Middle frontal gyrus (tissue), 1 donor: ENCODE measurements around the gene CHST8.
"Not testable (repeated sequence)": the region's sequence is repeated elsewhere in the genome, so short reads cannot be mapped to it uniquely, and the experiment has no call there.

Experiments
- DNase-seq: peaks from one replicate; pipeline ENCODE4 v3.0.0-alpha.2; 2015; ENCODE audit warnings: low spot score; ENCODE audit errors: extremely low spot score

Gene CHST8

DNA sequence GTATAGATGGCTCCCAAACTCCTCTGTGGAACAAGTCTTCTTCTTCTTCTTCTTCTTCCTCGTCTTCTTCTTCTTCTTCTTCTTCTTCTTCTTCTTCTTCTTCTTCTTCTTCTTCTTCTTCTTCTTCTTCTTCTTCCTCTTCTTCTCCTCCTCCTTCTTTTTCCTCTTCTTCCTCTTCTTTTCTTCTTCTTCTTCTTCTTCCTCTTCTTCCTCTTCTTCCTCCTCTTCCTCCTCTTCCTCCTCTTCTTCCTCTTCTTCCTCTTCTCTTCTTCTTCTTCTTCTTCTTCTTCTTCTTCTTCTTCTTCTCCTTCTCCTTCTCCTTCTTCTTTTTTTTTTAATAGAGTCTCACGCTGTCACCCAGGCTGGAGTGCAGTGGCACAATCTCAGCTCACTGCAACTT, 3.4 kb upstream of the CHST8 start:
- DNase-seq, result not testable (repeated sequence)

DNA sequence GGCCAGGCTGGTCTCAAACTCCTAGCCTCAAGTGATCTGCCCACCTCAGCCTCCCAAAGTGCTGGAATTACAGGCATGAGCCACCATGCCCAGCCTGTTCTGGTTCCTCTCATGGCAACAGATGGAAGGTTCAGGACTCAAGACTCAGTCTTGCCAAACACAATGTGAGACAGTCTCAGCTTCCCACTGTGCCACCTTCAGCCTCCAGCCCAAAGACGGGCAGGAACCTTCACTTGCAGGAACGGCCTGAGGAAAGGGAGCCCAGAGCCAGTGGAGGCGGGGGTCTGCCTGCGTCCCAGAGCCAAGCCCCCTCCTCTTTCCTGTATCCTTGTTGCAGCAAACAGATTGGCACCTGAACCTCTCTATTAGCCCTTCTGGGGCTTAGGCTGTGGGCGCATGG, 2.9 kb upstream of the CHST8 start:
- DNase-seq, result no peak

DNA sequence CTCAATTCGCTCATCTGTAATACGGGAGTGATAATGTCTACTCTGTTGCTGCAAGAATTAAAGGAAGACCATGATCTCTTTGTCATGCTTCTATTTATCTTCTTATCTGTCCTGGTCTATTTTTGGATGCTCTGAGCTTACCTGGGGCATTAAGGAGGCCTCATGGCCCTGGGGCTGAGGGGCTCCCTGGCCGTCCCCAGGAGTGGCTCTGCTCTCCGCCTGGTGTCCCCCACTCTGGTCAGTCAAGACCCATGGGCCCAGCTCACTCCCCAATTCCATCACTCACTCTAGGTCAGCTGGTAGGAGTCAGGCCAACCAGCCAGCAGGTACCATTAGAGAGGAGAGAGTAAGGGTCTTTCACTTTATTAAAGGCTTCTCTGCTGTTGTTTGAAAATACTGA, 1.1 kb upstream of the CHST8 start:
- DNase-seq, result no peak

DNA sequence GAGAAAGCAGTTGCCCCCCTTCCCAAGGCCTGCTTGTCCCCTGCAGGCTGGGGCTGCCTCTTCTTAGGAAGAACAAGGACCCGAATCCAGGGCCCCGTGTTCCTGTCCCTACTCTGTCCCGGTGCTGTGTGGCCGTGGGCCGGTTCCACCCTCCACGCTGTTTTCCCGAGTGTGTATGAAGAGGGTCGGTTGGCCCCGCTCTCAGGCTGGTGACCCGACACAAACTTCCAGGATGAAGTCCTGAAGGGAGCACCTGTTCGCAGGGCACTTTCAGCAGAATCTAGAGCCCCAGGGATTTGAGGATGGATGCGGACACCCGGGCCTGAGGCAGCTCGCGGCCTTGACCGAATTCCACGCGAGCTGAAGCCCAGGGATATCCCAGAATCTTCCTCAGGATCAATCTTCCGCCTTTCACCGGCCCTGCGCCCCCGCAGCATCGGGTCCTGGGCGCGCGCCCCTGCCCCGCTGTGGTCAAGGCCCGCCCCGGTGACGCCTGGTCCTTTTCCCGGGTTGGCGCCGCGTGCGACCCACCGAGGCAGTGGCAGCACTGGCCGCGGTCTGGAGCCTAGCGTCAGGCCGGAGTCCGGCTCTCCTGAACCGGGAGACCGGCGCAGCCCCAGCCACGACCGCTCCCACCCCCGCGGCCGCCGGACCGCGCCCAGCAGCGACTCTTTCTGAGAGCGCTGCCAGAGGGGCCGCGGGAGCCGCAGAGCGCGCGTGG, 528 bp upstream of the CHST8 start:
- DNase-seq, result no peak

DNA sequence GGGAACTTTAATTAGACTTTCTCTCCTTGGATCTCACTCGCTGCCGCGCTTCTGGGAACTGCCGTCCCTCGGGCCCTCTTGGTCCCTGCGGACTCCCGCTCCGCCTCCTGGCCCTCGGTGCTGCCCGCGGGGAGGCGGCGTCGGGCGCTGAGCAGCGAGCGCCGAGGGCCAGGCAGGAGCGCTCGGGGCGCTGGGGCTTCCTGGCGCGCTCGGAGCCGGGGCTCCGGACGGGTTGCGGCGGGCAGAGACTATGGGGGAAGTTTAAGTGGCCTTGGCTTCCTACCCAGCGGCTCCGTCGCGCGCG, 704 bp downstream of the CHST8 start:
- no peak for DNase-seq

DNA sequence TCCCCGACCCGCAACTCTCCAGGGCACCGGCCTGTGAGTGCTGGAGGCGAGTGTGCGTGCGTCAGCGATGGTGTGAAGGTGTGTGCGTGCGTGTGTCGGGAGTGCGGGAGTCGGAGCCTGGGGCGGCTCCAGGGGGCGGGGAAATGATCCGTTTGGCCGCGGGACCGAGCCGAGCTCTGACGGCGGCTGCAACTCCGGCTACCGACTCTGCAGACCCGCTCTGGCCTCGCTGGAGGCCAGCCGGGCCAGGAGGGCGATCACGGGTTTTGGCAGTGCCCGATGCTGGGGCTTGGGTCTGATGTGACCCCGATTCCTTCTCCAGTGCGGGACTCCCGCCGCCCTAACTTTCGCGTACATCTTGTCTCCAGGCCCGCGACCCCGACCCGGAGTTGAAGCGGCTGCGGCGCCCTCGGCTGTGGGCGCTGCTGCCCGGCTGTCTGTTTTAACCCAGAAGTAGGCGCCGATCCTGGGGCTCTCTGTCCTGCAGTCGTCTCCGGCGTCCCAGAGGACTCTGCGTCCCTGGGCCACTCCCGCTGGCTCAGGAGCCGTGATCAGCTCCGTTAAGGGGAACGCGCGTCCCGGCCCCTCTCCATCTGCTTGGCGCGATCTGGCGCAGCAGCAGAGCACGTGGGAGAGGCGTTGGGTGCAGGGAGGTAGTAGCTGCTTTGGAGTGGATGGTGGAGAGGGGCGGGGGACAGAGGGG, 1.2 kb downstream of the CHST8 start:
- DNase-seq, result no peak

DNA sequence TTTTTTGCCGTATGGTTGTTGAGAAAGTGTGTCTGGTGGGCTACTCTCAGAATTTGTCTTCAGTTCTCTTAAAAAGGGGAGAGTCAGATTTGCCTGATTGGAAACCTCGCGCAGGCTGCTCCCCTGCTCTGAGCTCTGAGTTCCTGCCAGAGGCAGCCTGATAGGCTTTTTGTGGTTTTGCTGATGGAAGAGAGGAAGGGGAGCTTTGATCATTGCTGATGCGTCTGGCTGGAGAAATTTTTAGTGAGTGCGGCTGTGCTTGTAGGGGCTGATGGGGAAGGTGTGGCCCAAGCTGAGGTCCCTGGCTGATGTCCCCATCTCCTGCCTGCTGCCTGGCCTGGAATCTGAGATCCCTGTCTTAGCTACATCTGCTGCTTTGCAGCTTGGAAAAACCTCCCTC, 2.8 kb downstream of the CHST8 start:
- no peak for DNase-seq

DNA sequence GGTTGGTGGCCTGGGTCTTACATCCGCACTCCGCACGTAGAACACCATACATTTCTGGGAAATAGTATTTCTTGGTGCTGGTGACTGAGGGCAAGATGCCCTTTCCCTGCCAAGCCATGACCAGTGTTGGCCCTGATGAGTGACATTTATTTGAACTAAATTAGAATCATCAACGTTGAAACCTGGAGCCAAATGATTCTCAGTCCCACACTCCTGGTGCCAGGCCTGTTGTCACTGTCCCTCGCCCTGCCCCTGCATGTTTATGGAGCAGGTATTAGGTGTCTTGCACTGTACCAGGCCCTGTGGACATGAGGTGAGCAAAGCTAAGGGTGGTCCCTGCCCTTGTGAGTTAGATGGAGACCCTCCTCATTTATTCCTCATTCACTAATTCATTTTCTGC, 5.8 kb downstream of the CHST8 start:
- no peak for DNase-seq

DNA sequence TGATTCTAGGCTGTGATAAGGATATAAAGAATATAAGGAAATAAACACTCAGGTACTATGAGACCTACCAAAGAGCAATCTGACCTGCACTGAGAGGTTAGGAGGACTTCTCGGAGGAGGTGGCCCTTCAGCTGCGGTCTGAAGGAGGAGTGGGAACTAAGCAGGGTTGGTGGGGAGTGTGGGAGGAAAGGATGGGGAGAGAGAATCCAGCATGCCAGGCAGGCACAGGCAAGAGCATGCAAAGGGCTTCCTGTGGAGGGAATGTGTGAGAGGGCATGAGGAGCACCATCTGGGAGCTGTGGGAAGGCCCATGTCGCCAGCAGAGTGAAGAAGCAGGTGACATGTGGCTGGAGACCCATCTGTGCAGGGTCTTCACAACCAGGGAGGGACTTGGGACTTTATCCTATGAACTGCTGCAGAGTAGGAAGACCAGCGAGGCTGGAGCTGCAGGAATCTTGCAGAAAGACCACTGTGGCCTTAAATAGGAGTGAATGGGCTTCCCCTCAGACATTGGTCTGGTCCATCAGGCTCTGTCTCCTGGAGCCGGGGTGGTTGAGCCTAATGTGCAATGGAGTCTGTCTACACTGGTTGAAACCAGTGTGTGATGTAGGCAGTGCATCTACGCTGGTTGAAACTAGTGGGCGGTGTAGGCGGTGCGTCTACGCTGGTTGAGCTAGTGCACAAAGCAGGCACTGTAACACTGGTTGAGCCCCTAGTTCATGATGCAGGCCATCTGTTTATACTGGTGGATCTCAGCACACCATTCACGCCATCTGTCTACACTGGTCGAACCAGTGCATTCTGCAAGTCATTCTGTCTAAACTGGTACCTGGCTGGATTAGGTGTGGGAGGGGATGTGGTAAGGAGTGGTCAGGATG, 6.4 kb downstream of the CHST8 start:
- no peak for DNase-seq

DNA sequence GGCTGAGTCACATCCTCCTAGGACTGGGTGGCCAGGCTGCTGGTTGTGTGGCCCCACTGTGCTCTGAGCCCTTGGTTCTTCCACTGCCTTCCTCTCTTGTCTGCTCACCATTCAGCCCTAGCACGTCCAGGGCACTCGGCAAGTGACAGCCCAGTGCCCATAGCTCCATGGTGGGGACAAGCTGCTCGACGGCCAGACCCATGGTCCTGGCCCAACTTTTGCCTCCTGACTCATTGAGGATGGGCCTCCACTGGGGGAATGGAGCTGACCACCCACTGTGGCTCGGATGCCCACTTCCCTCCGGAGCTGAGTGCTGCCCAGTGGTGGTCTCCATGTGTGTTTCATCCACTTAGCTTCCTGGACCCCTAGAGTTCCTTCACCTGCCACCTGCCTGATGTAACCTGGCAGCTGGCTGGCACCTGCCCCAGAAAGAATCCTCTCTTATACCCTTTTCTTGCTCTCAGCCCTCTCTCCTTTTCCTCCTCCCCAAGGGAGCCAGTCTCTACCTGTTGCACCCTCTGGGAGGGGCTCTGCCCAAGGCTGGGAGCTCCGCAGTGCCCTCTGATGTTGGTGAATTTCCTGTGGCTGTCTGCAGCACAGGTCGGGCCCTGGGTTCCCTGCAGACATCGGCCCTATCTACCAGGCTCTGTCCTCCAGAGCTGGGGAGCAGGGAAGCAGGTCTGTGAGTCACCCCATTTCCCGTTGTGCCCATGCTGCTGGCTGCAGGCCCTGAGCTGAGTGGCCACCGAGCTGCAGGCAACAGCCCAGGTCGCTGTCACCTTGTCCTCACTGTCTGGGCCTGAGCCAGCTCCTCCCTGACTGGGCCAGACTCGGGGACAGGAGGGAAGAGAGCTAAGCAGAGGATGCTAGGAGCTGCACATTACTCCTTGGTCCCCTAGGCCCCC, 7.4 kb downstream of the CHST8 start:
- no peak for DNase-seq

DNA sequence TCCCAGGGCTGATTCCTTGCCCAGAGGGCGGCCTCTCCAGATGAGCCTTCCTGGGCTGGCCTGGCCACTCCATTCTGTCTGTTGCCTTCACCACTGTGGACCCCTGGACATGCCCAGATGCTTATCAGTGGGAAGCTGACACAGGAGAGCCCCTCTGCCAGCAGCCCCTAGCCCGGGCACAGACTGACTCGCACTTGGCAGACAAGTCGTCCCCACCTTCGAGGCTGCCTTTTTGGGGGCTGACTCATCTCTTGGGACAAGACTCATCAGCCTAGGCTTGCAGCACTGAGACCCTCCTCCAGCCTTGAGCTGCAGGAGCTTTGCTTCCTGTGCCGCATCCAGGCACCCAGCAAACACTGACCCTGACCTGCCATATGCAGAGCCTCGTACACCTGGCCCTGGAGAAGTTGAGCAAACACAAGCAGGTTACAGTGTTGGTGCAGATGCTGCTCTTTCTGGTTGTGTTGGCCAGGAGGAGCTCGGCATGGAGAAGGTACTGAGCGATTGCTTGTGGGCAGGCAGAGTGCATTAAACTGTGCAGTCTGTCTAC, 8.1 kb downstream of the CHST8 start:
- DNase-seq, result no peak

DNA sequence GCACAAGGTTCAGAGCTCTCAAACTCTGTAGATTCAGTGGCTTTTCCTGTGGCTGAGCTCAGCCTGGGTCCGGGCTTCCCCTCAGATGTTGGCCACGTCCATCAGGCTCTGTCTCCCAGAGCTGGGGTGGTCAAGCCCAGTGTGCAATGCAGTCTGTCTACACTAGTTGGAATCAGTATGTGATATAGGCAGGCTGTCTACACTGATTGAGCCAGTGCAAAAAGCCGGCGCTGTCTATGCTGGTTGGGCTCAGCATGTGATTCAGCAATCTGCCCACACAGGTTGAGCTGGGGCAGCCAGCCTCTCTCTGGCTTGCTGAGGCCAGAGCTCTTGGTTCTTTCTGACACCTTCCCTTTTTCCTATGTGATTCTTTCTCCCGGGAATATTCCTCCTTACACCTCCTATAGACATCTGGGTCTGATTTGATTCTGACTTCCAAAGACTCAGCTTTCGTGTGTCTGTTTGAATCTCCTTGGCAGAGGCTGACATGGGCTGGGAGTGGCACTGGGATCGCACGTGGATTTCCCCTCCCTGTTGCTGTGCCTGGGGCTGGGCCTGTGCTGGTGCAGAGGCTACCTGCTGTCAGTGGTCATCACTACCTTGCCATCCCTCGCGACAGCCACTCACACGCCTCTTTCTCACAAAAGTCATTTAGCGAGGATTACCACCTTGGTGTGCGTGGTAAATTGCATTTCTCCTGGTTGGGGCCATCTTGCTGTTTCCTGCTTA, 9.3 kb downstream of the CHST8 start:
- DNase-seq, result no peak

DNA sequence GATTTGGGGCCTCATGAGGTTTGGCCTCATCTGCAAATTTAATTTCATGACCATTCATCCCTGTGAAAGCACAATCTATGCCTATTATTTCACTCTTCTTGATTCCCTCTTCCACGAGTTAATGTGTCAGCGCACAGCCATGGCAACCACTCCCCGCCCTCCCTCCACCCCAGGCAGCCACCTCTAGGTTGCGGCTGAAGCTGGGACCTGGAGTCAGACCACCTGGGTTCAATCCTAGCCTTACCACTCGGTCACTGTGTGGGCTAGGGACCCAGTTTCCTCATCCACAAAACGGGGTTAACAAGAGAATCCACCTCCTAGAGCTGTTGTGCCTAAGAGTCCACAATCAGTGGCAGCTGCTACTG, 9.8 kb downstream of the CHST8 start:
- no peak for DNase-seq

DNA sequence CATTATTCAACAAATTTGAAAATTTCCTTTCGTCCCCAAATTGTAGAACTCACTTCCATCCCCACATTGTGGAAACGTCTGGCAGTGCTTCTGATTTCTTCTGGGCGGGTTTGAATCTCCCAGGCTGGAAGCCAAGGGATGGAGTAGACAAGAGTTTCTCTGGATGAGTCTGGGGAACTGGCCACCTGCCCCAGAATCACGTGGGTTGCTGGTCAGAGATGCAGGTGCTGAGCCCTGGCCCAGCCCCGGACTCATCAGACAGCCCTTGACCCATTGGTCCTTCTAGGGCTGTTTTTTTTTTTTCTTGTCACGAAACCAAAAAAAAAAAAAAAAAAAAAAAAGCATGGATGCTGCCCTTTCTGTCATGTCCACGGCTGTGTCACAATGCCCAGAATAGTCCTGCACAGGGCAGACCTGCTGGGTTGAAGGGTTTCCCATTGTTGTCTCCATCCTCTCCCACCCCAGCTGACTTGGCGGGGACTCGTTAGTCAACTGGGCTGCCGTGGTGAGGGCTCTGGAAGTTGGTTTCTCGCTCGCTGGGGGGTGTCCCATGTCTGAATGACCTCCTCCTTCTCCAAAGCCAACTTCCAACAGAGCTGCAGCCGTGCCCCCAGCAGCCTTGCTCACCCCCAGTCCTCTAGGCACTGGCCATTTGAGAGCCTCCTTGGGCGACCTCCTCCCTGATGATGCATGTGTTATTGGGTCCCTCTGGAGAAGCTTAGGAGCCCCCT, 12.8 kb downstream of the CHST8 start:
- peak; percentile 7 for DNase-seq

DNA sequence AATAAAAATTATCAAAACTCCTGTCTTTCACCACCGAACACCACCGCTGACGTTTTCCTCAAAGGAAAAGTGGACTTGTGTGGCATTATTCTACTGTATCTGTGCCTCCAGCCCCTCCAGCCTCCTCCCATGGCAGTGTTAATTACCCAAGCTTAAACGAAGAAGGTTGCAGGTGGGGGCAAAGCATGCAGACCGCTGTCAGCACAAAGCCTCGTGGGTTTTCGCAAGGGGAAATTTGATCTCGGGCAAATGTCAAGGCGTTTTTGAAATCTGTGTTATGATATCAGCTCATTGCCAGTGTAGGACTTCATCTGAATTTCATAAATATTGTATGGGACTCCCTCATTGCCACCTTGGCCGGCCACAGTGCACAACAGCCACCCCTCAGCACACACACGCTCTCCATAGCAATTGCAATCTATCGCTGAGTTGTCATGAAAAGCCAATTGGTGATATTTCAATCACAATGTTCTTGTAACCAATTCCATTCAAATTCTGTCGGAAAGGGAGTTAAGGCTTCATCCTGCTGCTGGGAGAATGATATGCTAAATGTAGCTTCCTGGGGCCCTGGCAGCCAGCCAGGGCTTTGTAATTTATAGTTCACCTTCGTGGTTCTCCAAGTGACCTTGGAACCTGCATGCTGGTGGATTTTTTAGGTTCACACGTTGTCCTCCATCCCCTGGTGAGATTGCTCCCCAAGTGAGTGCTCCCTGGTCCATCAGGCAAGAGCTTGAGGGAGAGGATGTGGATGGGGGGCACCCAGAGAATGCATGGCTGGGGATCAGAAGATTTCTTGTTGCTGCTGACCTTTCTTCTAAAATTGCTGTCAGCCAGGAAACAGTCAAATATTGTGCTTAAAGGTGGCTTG, 16.6 kb downstream of the CHST8 start:
- no peak for DNase-seq

DNA sequence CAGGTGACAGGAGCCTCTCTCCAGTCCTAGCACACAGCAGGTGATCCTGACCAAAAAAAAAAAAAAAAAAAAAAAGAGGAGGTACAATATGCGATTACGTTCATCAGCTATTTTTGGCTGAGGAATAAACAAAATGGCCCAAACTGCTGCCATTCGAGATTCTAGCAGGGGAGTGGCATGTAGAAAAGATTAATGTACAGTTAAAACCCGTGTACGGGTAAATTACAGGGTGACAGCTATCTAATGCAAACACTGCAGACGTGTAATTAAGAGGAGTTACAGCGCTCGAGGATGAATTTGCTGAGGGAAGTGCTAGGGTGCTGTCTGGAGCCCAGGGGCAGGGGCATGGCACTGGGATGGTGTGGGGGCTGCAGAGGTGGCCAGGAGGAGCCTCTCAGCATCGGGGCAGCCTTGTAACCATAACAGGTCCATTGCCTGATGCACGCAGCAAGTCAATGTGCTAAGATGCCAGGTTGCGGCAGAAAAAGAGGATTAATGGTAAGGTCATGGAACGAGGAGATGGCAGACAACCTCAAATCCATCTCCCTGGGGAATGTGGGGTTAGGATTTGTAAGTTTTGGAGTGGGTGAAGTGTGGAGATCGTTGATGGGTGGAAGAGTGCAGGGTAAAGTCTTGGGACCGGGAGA, 17.4 kb downstream of the CHST8 start:
- no peak for DNase-seq

DNA sequence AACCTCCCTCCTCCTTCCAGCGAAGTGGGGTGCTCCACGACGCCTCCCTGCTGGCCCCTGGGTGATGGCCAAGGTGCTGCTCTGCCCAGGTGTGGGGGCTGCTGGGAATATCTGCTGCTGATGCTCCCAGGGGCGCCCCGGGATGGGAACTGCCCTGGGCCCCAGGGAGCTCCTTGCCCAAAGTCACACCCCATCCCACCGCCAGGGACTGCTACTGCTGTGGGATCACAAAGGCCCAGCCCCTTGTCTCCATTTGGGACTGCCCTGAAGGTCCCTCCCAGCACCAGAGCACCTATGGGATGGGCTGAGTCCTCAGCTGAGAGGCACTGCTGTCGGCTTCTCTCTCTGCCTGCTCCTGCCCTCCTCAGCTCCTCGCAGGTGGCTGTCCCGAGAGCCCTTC, 19.0 kb downstream of the CHST8 start:
- no peak for DNase-seq

DNA sequence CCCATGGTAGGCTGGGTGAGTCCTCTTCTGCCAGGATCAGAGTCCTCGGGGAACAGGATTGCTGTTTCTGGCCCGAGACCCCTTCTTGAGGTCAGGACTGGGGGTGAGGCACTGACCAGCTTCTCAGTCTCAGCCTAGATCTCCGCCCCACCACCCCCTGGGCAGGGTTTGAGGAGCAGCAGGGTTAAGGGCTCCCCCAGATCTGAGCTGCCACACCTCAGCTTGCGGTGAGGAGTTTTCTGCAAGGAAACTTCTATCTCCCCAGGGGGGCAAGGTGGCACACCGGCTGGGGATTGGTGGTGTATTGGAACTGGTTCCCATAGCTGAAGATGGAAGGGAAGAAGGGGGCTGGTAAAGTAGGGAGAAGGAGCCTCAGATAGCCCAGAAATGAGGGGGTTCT, 19.5 kb downstream of the CHST8 start:
- DNase-seq, result no peak
